ENCODE results near the gene TMEM109. TPM values are rescaled to one million over a fixed set of nuclear protein-coding genes. Genes with fewer than 3 reads are reported as not detected.

Gene TMEM109
- total RNA-seq, 2 experiments from 2014 or later: 27.8 to 32.9 TPM

DNA sequence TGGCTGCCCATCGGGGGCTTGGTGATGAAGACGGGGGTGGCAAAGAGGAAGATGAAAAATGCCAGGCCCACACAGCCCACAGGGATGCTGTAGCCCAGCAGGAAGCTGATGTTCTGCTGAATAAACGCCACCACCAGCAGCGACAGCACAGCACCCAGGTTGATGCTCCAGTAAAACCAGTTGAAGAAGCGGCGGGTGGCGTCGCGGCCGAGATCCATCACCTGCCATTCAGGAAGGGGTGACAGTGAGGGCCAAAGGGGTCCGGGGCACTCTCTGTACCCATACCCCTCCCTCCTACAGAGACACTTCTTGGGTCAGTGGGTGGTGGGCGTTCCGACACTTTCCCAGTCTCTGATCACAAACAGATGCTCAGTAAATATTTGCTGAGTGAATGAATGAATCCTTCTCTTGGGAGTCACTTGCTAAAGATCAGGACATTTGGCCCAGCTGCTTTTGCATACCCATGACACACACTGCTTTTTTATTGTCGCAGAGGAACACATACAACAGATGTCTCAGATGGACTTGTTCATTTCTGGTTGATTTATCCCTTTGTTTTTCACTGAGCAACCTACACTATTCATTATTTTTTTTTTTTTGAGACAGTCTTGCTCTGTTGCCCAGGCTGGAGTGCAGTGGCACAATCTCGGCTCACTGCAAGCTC lies 32.8 kb downstream of the TMEM109 start:
- Histone ChIP-seq H3K36me3 (ENCODE audit: insufficient read depth, low read length) (no peaks in the 10 kb centered on the region), H3K4me3 (ENCODE audit: low read length) (no peak overlapping the region), H3K27me3 (ENCODE audit: control insufficient read depth in 1 of 2, insufficient read depth in 2 of 2, low read length in 2 of 2) (peaks cover 0 to 10% of the 10 kb centered on the region in 2 experiments), H3K4me1 (ENCODE audit: insufficient read depth, low read length) (peaks cover 16% of the 10 kb centered on the region), H3K9me3 (ENCODE audit: control insufficient read depth in 1 of 2, insufficient read depth in 1 of 2, low read length in 2 of 2) (no peaks in the 10 kb centered on the region), H3K27ac (ENCODE audit: low read depth in 1 of 2, low read length in 2 of 2) (no peak overlapping the region)
- DNase-seq (no peak), ATAC-seq (ENCODE audit: poor library complexity) (no peak)
- no peak overlapping the region for H3K27ac Mint-ChIP-seq
- no peak for TF ChIP-seq CTCF (IDR thresholded peaks at IDR 0.05)
- intact Hi-C loops (cut with DNase I, micrococcal nuclease): no loop called here
- H3K4me3 Mint-ChIP-seq: no peak overlapping the region
- peaks cover 5% of the 10 kb centered on the region for H3K36me3 Mint-ChIP-seq (ENCODE audit: low read depth)
- ChIA-PET CTCF (no interaction called here), POLR2A (no interaction called here)
- peaks cover 3% of the 10 kb centered on the region for H3K27me3 Mint-ChIP-seq
- H3K9me3 Mint-ChIP-seq: no peaks in the 10 kb centered on the region
- peaks cover 7% of the 10 kb centered on the region for H3K4me1 Mint-ChIP-seq (ENCODE audit: low read depth)

DNA sequence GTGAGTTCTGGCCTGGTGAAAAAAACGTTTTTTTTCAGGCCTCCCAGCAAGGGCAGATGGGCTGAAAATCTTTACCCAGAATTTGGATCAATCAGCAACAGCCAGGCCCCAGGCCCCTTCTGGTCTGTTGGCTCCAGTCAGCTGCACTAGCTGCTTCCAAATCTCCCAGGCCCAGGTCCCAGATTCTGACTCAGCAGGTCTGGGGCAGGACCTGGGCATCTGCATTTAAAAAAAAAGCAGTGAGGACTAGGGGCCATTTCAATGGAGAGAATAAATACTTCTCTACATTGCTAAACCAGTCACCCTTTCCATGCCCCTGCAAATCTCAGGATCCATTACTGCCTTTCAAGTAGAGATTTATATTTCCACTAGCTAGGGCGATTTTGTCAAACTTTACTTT lies 33.7 kb downstream of the TMEM109 start:
- ChIA-PET POLR2A (no interaction called here), CTCF (no interaction called here)
- Histone ChIP-seq H3K27me3 (ENCODE audit: control insufficient read depth in 1 of 2, insufficient read depth in 2 of 2, low read length in 2 of 2) (peaks cover 0 to 13% of the 10 kb centered on the region in 2 experiments), H3K9me3 (ENCODE audit: control insufficient read depth in 1 of 2, insufficient read depth in 1 of 2, low read length in 2 of 2) (no peaks in the 10 kb centered on the region), H3K27ac (ENCODE audit: low read depth in 1 of 2, low read length in 2 of 2) (no peak overlapping the region), H3K36me3 (ENCODE audit: insufficient read depth, low read length) (no peaks in the 10 kb centered on the region), H3K4me1 (ENCODE audit: insufficient read depth, low read length) (peaks cover 26% of the 10 kb centered on the region), H3K4me3 (ENCODE audit: low read length) (no peak overlapping the region)
- H3K9me3 Mint-ChIP-seq: no peaks in the 10 kb centered on the region
- H3K27me3 Mint-ChIP-seq: peaks cover 4% of the 10 kb centered on the region
- no peak overlapping the region for H3K27ac Mint-ChIP-seq
- no peak for TF ChIP-seq CTCF (IDR thresholded peaks at IDR 0.05)
- H3K4me3 Mint-ChIP-seq: no peak overlapping the region
- peaks cover 17% of the 10 kb centered on the region for H3K4me1 Mint-ChIP-seq (ENCODE audit: low read depth)
- DNase-seq (no peak), ATAC-seq (ENCODE audit: poor library complexity) (no peak)
- intact Hi-C loops (cut with DNase I, micrococcal nuclease): no loop called here
- H3K36me3 Mint-ChIP-seq (ENCODE audit: low read depth): peaks cover 5% of the 10 kb centered on the region

- H3K36me3 Mint-ChIP-seq (ENCODE audit: low read depth): peaks cover 5% of the 10 kb centered on the region
- DNase-seq: no peak
- TF ChIP-seq CTCF (IDR thresholded peaks at IDR 0.05): no peak
- no peaks in the 10 kb centered on the region for H3K9me3 Mint-ChIP-seq
- H3K4me3 Mint-ChIP-seq: peak overlapping the region; percentile 60
- peaks cover 22% of the 10 kb centered on the region for H3K4me1 Mint-ChIP-seq (ENCODE audit: low read depth)
- H3K36me3 ChIP-seq (ENCODE audit: insufficient read depth, low read length): no peaks in the 10 kb centered on the region
- H3K4me3 ChIP-seq (ENCODE audit: low read length): no peak overlapping the region
- intact Hi-C loops (cut with DNase I, micrococcal nuclease): no loop called here
- H3K27me3 ChIP-seq (ENCODE audit: control insufficient read depth in 1 of 2, insufficient read depth in 2 of 2, low read length in 2 of 2): peaks cover 0 to 13% of the 10 kb centered on the region in 2 experiments
- ChIA-PET POLR2A (no interaction called here), CTCF (no interaction called here)
- H3K27me3 Mint-ChIP-seq: peaks cover 8% of the 10 kb centered on the region
- peaks cover 29% of the 10 kb centered on the region for H3K4me1 ChIP-seq (ENCODE audit: insufficient read depth, low read length)
- no peak for ATAC-seq (ENCODE audit: poor library complexity)
- H3K9me3 ChIP-seq (ENCODE audit: control insufficient read depth in 1 of 2, insufficient read depth in 1 of 2, low read length in 2 of 2): no peaks in the 10 kb centered on the region
- H3K27ac Mint-ChIP-seq: no peak overlapping the region
- no peak overlapping the region for H3K27ac ChIP-seq (ENCODE audit: low read depth in 1 of 2, low read length in 2 of 2)
These were observed 34.3 kb downstream of the TMEM109 start for GRCh38 chr11:60948250-60948649.

All from CD4-positive, alpha-beta T cell (primary cell).